ENCODE results near the gene HNRNPF.

HNRNPF gene

GRCh38 chr10:43440463-43441134, 31.6 kb upstream of the HNRNPF start:
- TF ChIP-seq ARNTL (CRISPR knock-in tag; IDR thresholded peaks at IDR 0.05; ENCODE audit: borderline replicate concordance, low read depth), result no peak
- TF ChIP-seq POU6F1 (CRISPR knock-in tag; IDR thresholded peaks at IDR 0.05; ENCODE audit: borderline replicate concordance, low read depth), result no peak
- TF ChIP-seq ZNF565 (CRISPR knock-in tag; conservative IDR thresholded peaks at IDR 0.05; ENCODE audit: low read depth), result no peak
- TF ChIP-seq ZFP3 (CRISPR knock-in tag; IDR thresholded peaks at IDR 0.05), result no peak
- TF ChIP-seq CSDC2 (CRISPR knock-in tag; IDR thresholded peaks at IDR 0.05), result no peak
- TF ChIP-seq GLIS3 (CRISPR knock-in tag; IDR thresholded peaks at IDR 0.05), result no peak
- ATAC-seq, result no peak

- ATAC-seq, result peak; percentile 9
- TF ChIP-seq RARB (CRISPR knock-in tag; IDR thresholded peaks at IDR 0.05), result no peak
- no peak for TF ChIP-seq OSR1 (CRISPR knock-in tag; IDR thresholded peaks at IDR 0.05)
- TF ChIP-seq ZNF70 (CRISPR knock-in tag; IDR thresholded peaks at IDR 0.05), result no peak
- TF ChIP-seq BACH2 (CRISPR knock-in tag; IDR thresholded peaks at IDR 0.05; ENCODE audit: borderline replicate concordance), result no peak
- TF ChIP-seq POU6F1 (CRISPR knock-in tag; IDR thresholded peaks at IDR 0.05; ENCODE audit: borderline replicate concordance, low read depth), result no peak
- TF ChIP-seq ISL1 (CRISPR knock-in tag; IDR thresholded peaks at IDR 0.05), result no peak
- no peak for TF ChIP-seq PPARA (CRISPR knock-in tag; IDR thresholded peaks at IDR 0.05; ENCODE audit: borderline replicate concordance)
- TF ChIP-seq TOX (CRISPR knock-in tag; IDR thresholded peaks at IDR 0.05; ENCODE audit: borderline replicate concordance), result no peak
- TF ChIP-seq CSRNP3 (CRISPR knock-in tag; IDR thresholded peaks at IDR 0.05), result no peak
- no peak for TF ChIP-seq CSDC2 (CRISPR knock-in tag; IDR thresholded peaks at IDR 0.05)
- TF ChIP-seq ZFP3 (CRISPR knock-in tag; IDR thresholded peaks at IDR 0.05), result no peak
- TF ChIP-seq ZNF565 (CRISPR knock-in tag; conservative IDR thresholded peaks at IDR 0.05; ENCODE audit: low read depth), result no peak
- TF ChIP-seq PATZ1 (CRISPR knock-in tag; IDR thresholded peaks at IDR 0.05; ENCODE audit: borderline replicate concordance), result no peak
- no peak for TF ChIP-seq GLIS3 (CRISPR knock-in tag; IDR thresholded peaks at IDR 0.05)
- TF ChIP-seq TCF4 (CRISPR knock-in tag; IDR thresholded peaks at IDR 0.05; ENCODE audit: borderline replicate concordance), result no peak
- no peak for TF ChIP-seq ZC3H10 (CRISPR knock-in tag; IDR thresholded peaks at IDR 0.05)
- no peak for TF ChIP-seq TSHZ2 (CRISPR knock-in tag; IDR thresholded peaks at IDR 0.05)
- no peak for TF ChIP-seq CREB5 (CRISPR knock-in tag; IDR thresholded peaks at IDR 0.05; ENCODE audit: low read depth)
- TF ChIP-seq ZFP30 (CRISPR knock-in tag; IDR thresholded peaks at IDR 0.05), result no peak
- no peak for TF ChIP-seq ESRRG (CRISPR knock-in tag; IDR thresholded peaks at IDR 0.05)
Observed at GRCh38 chr10:43437141-43437870, 28.3 kb upstream of the HNRNPF start.
